ENCODE data around the gene NPIPA5.
"Not testable (repeated sequence)": the region's sequence is repeated elsewhere in the genome, so short reads cannot be mapped to it uniquely, and the experiment has no call there.

NPIPA5 gene

DNA sequence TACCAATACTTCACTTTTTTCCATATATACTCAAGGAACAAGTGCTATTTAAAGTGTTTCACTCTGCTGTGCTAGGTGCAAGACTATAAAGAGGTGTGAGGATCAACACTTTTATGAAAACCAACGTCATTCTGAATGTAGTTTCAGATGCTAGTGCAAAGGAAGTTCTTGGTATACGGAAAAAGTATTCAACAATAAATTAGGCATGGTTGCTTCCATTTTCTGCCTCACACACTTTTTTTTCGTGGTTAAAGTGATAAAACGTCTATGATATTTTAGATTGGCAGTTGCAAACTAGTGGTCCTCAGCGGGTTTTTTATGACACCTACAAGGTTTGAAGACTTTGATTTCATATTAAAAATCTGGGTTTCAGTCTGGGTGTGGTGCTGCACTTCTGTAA is 11.8 kb upstream of the NPIPA5 start:
- not testable (repeated sequence) for DNase-seq (ENCODE audit: low spot score)

GRCh38 chr16:15388060-15388459 is 10.0 kb upstream of the NPIPA5 start:
- not testable (repeated sequence) for DNase-seq (ENCODE audit: low spot score)

DNA sequence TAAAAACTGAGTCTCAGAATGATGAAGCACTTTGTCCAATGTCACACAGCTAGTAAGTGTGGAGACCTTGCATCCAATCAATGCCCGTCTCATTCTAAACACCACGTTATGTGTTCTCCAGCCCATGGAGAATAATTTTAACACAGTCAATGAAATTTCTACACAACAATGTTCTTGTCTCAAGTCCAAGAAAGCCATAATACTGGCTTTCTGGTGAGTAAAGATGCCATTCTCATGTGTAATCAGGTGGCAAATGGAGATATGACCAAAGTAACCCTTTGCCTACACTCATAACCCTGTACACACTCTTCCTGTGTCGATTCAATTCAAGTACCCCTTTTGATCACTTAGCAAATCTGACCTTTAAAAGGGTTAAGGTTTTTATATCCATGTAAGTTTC is 4.7 kb upstream of the NPIPA5 start:
- not testable (repeated sequence) for DNase-seq (ENCODE audit: low spot score)

GRCh38 chr16:15357495-15357894 is 20.6 kb downstream of the NPIPA5 start:
- DNase-seq (ENCODE audit: low spot score), result not testable (repeated sequence)

DNA sequence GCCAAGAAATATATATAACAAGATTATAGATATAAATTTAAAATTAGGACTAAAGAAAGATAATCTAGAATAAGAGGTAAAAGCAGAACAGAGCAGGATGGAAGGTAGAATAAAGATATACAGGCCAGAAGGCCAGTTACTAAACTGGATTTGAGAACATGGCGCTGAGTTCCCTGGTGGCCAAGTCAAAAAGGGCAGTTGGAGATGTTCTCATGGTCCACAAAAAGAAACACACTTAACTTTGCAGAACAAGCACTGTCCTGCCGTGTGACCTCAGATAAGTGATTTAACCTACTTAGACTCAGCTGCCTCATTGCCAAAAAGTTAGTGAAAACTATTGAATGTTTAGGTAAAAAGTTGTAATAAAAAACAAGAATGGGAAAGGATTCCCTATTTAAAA is 23.2 kb downstream of the NPIPA5 start:
- DNase-seq (ENCODE audit: low spot score), result not testable (repeated sequence)

- not testable (repeated sequence) for DNase-seq (ENCODE audit: low spot score)
Measured at GRCh38 chr16:15352852-15353251, 25.2 kb downstream of the NPIPA5 start.

DNA sequence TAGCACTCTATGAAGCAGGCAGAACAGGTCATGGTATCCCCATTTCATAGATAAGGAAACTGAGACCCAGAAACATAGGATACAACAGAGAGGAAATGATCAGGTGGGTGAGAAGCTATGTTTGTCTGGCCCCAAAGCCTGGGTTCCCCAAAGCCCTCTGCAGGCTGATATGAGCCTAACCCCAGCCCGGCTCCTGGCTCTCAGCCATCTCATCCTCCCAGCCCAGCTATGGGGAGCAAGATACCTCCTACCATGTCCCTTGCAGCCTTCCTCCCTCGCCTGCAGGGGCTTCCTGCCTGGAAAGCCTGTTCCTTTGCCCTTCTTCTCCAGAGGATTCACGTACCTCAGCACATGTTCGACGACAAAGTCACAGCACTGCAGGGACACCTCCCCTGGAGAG is 26.3 kb downstream of the NPIPA5 start:
- not testable (repeated sequence) for DNase-seq (ENCODE audit: low spot score)

GRCh38 chr16:15351251-15351650 is 26.8 kb downstream of the NPIPA5 start:
- not testable (repeated sequence) for DNase-seq (ENCODE audit: low spot score)

DNA sequence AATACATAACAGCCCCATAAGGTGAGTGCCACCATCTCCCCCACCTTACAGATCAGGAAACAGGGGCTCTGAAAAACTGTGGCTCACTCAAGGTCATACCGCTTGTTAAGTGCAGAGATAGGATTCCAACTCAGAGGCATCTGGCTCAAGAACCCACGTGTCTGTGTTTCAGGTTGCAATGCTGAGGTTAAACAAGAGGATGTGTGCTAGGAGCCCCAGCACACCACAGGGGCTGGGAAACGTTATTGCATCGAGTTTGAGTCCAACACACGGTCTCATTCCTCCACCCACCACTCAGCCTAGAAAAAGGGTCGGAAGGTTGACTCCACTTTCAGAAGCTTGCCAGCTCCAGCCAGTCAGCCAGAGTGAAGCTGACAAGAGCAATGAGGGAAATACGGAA is 29.4 kb downstream of the NPIPA5 start:
- not testable (repeated sequence) for DNase-seq (ENCODE audit: low spot score)

DNA sequence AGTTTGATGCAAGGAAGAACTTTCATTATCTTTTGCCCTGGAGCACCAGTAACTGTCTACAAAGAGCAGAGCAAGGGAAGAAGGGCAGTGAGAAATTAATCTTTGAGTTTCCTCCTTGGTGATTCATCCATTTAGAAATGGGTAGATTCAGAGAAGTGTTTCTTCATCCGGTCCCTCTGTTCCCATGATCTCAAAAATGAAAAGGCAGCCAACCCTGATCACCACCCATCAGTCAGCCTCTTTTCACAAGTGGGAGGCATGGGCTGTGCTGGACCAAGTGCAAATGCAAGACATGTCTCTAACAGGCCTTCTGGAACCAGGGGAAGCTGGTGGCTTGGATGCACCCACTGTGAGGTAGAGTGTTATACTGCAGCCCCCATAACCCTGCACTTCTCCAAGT is 35.8 kb downstream of the NPIPA5 start:
- not testable (repeated sequence) for DNase-seq (ENCODE audit: low spot score)

- DNase-seq (ENCODE audit: low spot score), result not testable (repeated sequence)
Measured at GRCh38 chr16:15338986-15339385, 39.1 kb downstream of the NPIPA5 start.

DNA sequence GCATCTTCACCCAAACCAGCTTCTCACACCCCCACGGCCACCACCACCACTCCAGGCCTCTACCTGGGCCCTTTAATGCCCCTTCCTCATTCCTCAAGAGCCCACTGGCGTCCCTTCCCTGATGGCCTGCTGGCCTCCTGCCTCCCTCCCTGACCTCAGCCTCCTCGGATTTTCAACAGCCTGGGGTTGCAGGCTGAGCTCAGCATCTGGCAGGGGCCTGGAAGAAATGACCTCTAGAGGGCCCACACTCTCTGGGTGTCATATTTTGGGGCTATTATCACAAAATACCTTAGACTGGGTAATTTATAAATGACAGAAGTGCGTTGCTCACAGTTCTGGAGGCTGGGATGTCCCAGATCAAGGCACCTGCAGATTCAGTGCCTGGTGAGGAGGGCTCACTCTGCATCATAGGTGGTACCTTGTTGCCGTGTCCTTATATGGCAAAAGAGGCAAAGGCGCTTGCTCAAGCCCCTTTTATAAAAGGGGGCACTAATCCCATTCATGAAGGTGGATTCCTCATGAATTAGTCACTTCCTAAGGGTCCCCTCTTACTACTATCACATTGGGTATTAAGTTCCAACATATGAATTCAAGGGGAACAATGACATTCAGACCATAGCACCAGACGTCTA is 40.0 kb downstream of the NPIPA5 start:
- DNase-seq (ENCODE audit: low spot score), result not testable (repeated sequence)

DNA sequence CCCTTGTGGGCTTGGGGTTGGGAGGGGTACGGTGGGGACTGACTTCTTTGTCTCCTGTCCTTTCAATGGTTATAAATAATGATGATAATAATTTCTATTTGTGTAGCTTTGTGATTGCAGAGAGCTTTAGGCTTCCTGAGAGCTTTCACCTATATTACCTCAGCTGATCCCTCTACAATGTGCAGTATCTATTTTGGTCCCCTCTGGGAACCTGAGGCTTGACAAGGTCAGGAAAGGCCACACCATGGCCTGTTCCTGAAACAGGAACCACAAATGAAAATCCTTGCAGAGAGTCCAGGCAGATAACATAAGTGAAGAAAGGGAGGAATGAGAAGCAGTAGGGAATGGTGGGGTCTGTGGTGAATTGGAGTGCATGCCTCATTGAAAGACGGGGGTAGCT is 42.5 kb downstream of the NPIPA5 start:
- not testable (repeated sequence) for DNase-seq (ENCODE audit: low spot score)

- not testable (repeated sequence) for DNase-seq (ENCODE audit: low spot score)
Measured at GRCh38 chr16:15333969-15334368, 44.1 kb downstream of the NPIPA5 start.

GRCh38 chr16:15330978-15331377 is 47.1 kb downstream of the NPIPA5 start:
- not testable (repeated sequence) for DNase-seq (ENCODE audit: low spot score)

DNA sequence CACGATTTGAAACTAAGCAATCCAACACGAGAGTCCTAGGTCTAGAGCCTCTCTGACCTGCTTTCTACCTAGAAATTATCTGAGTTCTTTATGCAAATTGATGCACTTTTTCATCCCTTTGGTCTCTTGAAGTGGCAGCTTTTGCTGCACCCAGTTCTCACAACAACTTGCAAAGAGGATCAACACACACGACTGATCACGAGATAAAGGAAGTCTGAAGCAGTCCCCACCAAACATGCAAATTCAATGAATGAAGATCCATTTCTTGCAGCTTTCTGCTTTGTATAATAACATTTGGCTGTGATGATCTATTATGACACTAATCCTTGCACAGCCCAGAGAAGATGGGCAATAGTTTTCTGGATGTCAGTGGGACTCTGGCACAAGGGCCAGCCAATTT is 53.1 kb downstream of the NPIPA5 start:
- not testable (repeated sequence) for DNase-seq (ENCODE audit: low spot score)

GRCh38 chr16:15323373-15323772 is 54.7 kb downstream of the NPIPA5 start:
- not testable (repeated sequence) for DNase-seq (ENCODE audit: low spot score)

DNA sequence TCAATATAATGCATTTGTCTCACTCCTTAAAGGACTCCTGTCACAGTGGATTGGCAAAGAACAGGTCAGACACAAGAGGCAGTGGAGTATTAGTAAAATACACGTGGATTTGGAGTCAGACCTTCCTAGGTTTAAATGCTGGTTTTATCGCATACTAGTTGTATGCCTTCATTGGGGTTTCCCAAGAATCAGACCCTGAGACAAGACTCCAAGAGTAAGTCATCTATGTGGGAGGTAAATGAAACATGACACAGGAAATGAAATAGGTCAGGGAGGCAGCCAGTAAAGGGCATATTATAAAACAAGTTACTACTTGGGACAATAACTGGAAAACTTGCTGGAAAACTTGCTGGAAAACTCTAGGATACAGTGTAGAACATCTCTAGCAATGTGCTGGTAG is 56.9 kb downstream of the NPIPA5 start:
- not testable (repeated sequence) for DNase-seq (ENCODE audit: low spot score)

DNA sequence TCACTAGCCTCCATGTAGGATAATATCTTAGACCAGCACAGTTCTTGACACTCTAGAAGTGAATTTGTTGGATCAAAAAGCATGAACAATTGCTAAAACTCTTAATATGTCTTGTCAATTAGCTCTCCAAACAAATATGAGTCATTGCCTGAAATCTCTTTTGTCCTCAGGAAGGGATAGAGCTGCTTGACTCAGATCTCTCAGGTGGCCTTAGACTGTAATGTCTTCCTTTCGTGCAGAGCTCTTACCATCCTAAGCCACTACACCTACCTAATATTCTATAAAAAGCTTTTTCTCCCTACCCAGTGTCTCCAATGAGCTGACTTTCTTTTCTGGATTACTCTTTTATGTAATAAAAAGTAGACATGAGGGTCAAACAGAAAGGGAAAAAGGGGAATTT is 63.5 kb downstream of the NPIPA5 start:
- DNase-seq (ENCODE audit: low spot score), result not testable (repeated sequence)
